NB4 (cell line): ENCODE measurements around the gene SPATA21.
"Not testable (repeated sequence)": the region's sequence is repeated elsewhere in the genome, so short reads cannot be mapped to it uniquely, and the experiment has no call there.

Source experiments
- DNase-seq: peaks from one replicate; pipeline ENCODE4 v3.0.0; 2010; ENCODE audit warnings: low read depth
- H3K4me3 ChIP-seq: one replicate; pipeline ENCODE4 v1.5.1; 2011; ENCODE audit warnings: mild to moderate bottlenecking, low read depth, low read length, moderate library complexity
- CTCF ChIP-seq: IDR thresholded peaks from one replicate; pipeline ENCODE4 v1.5.1; 2012; ENCODE audit warnings: low read depth, low read length
- MAX ChIP-seq: IDR thresholded peaks from 2 replicates; pipeline ENCODE4 v1.6.1; 2011; ENCODE audit warnings: low read depth, low read length
- MYC ChIP-seq: IDR thresholded peaks from 2 replicates; pipeline ENCODE4 v1.6.1; 2011; ENCODE audit warnings: low read depth, low read length
- POLR2A ChIP-seq: IDR thresholded peaks from 2 replicates; pipeline ENCODE4 v1.6.1; 2011; ENCODE audit warnings: mild to moderate bottlenecking; ENCODE audit not compliant: insufficient read length; ENCODE audit errors: extremely low read depth

SPATA21 gene

GRCh38 chr1:16461681-16462080 is 24.5 kb upstream of the SPATA21 start:
- no peak overlapping the region for H3K4me3 ChIP-seq
- no peak for DNase-seq
- TF ChIP-seq MYC (no peak), MAX (no peak), CTCF (no peak), POLR2A (no peak)

GRCh38 chr1:16459352-16459925 is 22.2 kb upstream of the SPATA21 start:
- TF ChIP-seq MAX (no peak), MYC (no peak), POLR2A (no peak), CTCF (no peak)
- DNase-seq, result no peak
- H3K4me3 ChIP-seq, result no peak overlapping the region

GRCh38 chr1:16458831-16459230 is 21.6 kb upstream of the SPATA21 start:
- TF ChIP-seq MAX (no peak), CTCF (no peak), POLR2A (no peak), MYC (no peak)
- no peak overlapping the region for H3K4me3 ChIP-seq
- no peak for DNase-seq

GRCh38 chr1:16456151-16456550 is 18.9 kb upstream of the SPATA21 start:
- DNase-seq, H3K4me3 ChIP-seq: not testable (repeated sequence)

- not testable (repeated sequence) for H3K4me3 ChIP-seq, DNase-seq
Observed at GRCh38 chr1:16454909-16455308, 17.7 kb upstream of the SPATA21 start.

GRCh38 chr1:16451841-16452528 is 14.8 kb upstream of the SPATA21 start:
- H3K4me3 ChIP-seq, result no peak overlapping the region
- DNase-seq, result no peak
- no peak for TF ChIP-seq POLR2A
- no peak for TF ChIP-seq MYC

GRCh38 chr1:16450863-16451481 is 13.7 kb upstream of the SPATA21 start:
- no peak overlapping the region for H3K4me3 ChIP-seq
- TF ChIP-seq MYC, result no peak
- no peak for TF ChIP-seq POLR2A
- no peak for DNase-seq

GRCh38 chr1:16449666-16450065 is 12.4 kb upstream of the SPATA21 start:
- no peak overlapping the region for H3K4me3 ChIP-seq
- DNase-seq, result no peak
- TF ChIP-seq MYC (no peak), POLR2A (no peak), MAX (no peak), CTCF (no peak)
